Activated CD8-positive, alpha-beta T cell treated with anti-CD3 and anti-CD28 coated beads for 36 hours (primary cell): ENCODE data around the gene SDC3. TPM values are rescaled to one million over a fixed set of nuclear protein-coding genes. Genes with fewer than 3 reads are reported as not detected.

Experiments
- ATAC-seq: fragments of 200-7000 bp; cut with Tn5 transposase; one replicate; pipeline ENCODE4 v1.10.0; 2021; ENCODE audit warnings: mild to moderate bottlenecking, moderate library complexity
- CTCF ChIA-PET: fragments of 350-600 bp; sonication (Branson Sonifier 250); formaldehyde crosslinking; loops from one replicate; lab custom pipeline; 2021; ENCODE audit warnings: antibody characterized with exemption; lab: Charles Lee
- POLR2A ChIA-PET: fragments of 350-600 bp; sonication (Branson Sonifier 250); formaldehyde crosslinking; loops from one replicate; lab custom pipeline; 2021; ENCODE audit warnings: antibody characterized with exemption; lab: Charles Lee
- DNase-seq: peaks from one replicate; pipeline ENCODE4 v3.0.0-alpha.2; 2020
- H3K27ac Mint-ChIP-seq: one replicate; pipeline ENCODE4 v1.8.0; 2021; ENCODE audit warnings: mild to moderate bottlenecking, mixed read lengths
- H3K27me3 Mint-ChIP-seq: one replicate; pipeline ENCODE4 v1.8.0; 2021; ENCODE audit warnings: mixed read lengths
- H3K36me3 Mint-ChIP-seq: one replicate; pipeline ENCODE4 v1.8.0; 2021; ENCODE audit warnings: low read depth, mixed read lengths
- H3K4me1 Mint-ChIP-seq: one replicate; pipeline ENCODE4 v1.8.0; 2021; ENCODE audit warnings: low read depth, mixed read lengths
- H3K4me3 Mint-ChIP-seq: one replicate; pipeline ENCODE4 v1.8.0; 2021; ENCODE audit warnings: mild to moderate bottlenecking, moderate library complexity, mixed read lengths
- H3K9me3 Mint-ChIP-seq: one replicate; pipeline ENCODE4 v1.8.0; 2021; ENCODE audit warnings: mixed read lengths
- CTCF ChIP-seq: fragments of 200-600 bp; IDR thresholded peaks from one replicate; pipeline ENCODE4 v1.8.0; 2022; ENCODE audit warnings: antibody characterized with exemption, mild to moderate bottlenecking
- intact Hi-C: fragments of 100-400 bp; cut with micrococcal nuclease; formaldehyde crosslinking; loops from one replicate; pipeline ENCODE4 v1.10.0; 2022
- total RNA-seq, 2 experiments: library from RNA; stranded (reverse); gene quantifications; one replicate each; pipeline ENCODE4 v1.2.3, GENCODE V29; 2021

SDC3 gene
- total RNA-seq, 2 experiments from 2014 or later = 0.04 to 0.14 TPM

- Mint-ChIP-seq H3K4me1 (peaks cover 5% of the 10 kb centered on the region), H3K4me3 (no peak overlapping the region), H3K27ac (no peak overlapping the region), H3K27me3 (no peaks in the 10 kb centered on the region), H3K9me3 (no peaks in the 10 kb centered on the region), H3K36me3 (peaks cover 9% of the 10 kb centered on the region)
- ChIA-PET POLR2A (interaction anchor here (0.5 to 1.0 kb wide), 5 partner anchors 13 to 187 kb away, joined by 3 to 7 read pairs (median 3); no protein-coding TSS in a partner anchor), CTCF (interaction anchor here (0.6 to 7.6 kb wide), 28 partner anchors 9 to 210 kb away, joined by 3 to 82 read pairs (median 4); no protein-coding TSS in a partner anchor)
- TF ChIP-seq CTCF = peak; percentile 82
- ATAC-seq (peak; percentile 88), DNase-seq (peak; percentile 70)
- intact Hi-C loops = no loop called here
Measured at GRCh38 chr1:30929135-30929889, 20.8 kb upstream of the SDC3 start.

- ChIA-PET CTCF (interaction anchor here (0.6 to 7.6 kb wide), 28 partner anchors 9 to 210 kb away, joined by 3 to 82 read pairs (median 4); no protein-coding TSS in a partner anchor), POLR2A (interaction anchor here (0.5 to 1.0 kb wide), 4 partner anchors 14 to 187 kb away, joined by 3 to 7 read pairs (median 4); no protein-coding TSS in a partner anchor)
- DNase-seq (no peak), ATAC-seq (no peak)
- Mint-ChIP-seq H3K4me1 (peaks cover 5% of the 10 kb centered on the region), H3K9me3 (no peaks in the 10 kb centered on the region), H3K27me3 (no peaks in the 10 kb centered on the region), H3K36me3 (peaks cover 6% of the 10 kb centered on the region), H3K4me3 (no peak overlapping the region), H3K27ac (no peak overlapping the region)
- TF ChIP-seq CTCF = no peak
- intact Hi-C loops = no loop called here
Measured at GRCh38 chr1:30928789-30929134, 20.2 kb upstream of the SDC3 start.

GRCh38 chr1:30928171-30928570 lies 19.6 kb upstream of the SDC3 start:
- intact Hi-C loops = no loop called here
- Mint-ChIP-seq H3K36me3 (peaks cover 6% of the 10 kb centered on the region), H3K9me3 (no peaks in the 10 kb centered on the region), H3K27ac (no peak overlapping the region), H3K4me1 (peaks cover 5% of the 10 kb centered on the region), H3K4me3 (no peak overlapping the region), H3K27me3 (no peaks in the 10 kb centered on the region)
- ATAC-seq (no peak), DNase-seq (no peak)
- POLR2A ChIA-PET = no interaction called here
- CTCF ChIA-PET = interaction anchor here (1.0 to 7.6 kb wide), 21 partner anchors 8 to 209 kb away, joined by 3 to 82 read pairs (median 5); no protein-coding TSS in a partner anchor
- TF ChIP-seq CTCF = no peak

- Mint-ChIP-seq H3K4me1 (peaks cover 5% of the 10 kb centered on the region), H3K4me3 (no peak overlapping the region), H3K27me3 (no peaks in the 10 kb centered on the region), H3K9me3 (no peaks in the 10 kb centered on the region), H3K36me3 (peaks cover 2% of the 10 kb centered on the region), H3K27ac (no peak overlapping the region)
- TF ChIP-seq CTCF = no peak
- ATAC-seq (no peak), DNase-seq (no peak)
- CTCF ChIA-PET = interaction anchor here (2.7 to 7.6 kb wide), 2 partner anchors 14 to 125 kb away, joined by 17 to 82 read pairs; no protein-coding TSS in a partner anchor
- intact Hi-C loops = no loop called here
- POLR2A ChIA-PET = no interaction called here
Measured at GRCh38 chr1:30927448-30927847, 18.9 kb upstream of the SDC3 start.

GRCh38 chr1:30923597-30923996 lies 15.0 kb upstream of the SDC3 start:
- intact Hi-C loops = no loop called here
- Mint-ChIP-seq H3K36me3 (no peaks in the 10 kb centered on the region), H3K4me1 (peaks cover 2% of the 10 kb centered on the region), H3K9me3 (no peaks in the 10 kb centered on the region), H3K27ac (no peak overlapping the region), H3K27me3 (peaks cover 2% of the 10 kb centered on the region), H3K4me3 (no peak overlapping the region)
- DNase-seq = no peak
- ChIA-PET POLR2A (interaction anchor here (0.6 kb wide), 1 partner anchor 1612 kb away, joined by 3 read pairs; no protein-coding TSS in a partner anchor), CTCF (interaction anchor here (0.9 to 4.5 kb wide), 5 partner anchors 8 to 205 kb away, joined by 3 to 39 read pairs (median 4); no protein-coding TSS in a partner anchor)
- ATAC-seq = no peak
- TF ChIP-seq CTCF = no peak
